Left cardiac atrium (tissue), 4 donors: ENCODE data around the gene DCDC2C. TPM values are rescaled to one million over a fixed set of nuclear protein-coding genes. Genes with fewer than 3 reads are reported as not detected.

ENCODE experiments used
- ATAC-seq, 2 donors: fragments of 200-7000 bp; cut with Tn5 transposase; one replicate each; pipeline ENCODE4 v1.9.1; 2020; ENCODE audit warnings: mild to moderate bottlenecking in 2 of 2, moderate library complexity in 2 of 2
- DNase-seq: peaks from one replicate; pipeline ENCODE4 v3.0.0-alpha.2; 2020
- intact Hi-C, 2 donors: fragments of 100-400 bp; cut with DNase I; formaldehyde crosslinking; loops; one replicate each; pipeline versions ENCODE4 v1.14.1 to v1.15.1; 2022 to 2023
- total RNA-seq, 2 donors: library from RNA; stranded (reverse); fragmentation: NEBNext Ultra II Directional; extraction: Animal tissue kit (Norgen Biotek cat#: 25700); gene quantifications; one replicate each; pipeline ENCODE4 v1.2.1, GENCODE V29; 2021
- donor health status: DM: no; HTN: yes; CAD: no.
- donor health status: DM: no; HTN: yes; CAD: no; lungs with severe emphysema.
- donor health status: DM: yes; HTN: yes; CAD: no.
- donor health status: Dilated cardiomyopathy.

Gene DCDC2C
- total RNA-seq, 2 donors from 2014 or later: not detected

GRCh38 chr2:3758906-3759305 lies 55.5 kb downstream of the DCDC2C start:
- intact Hi-C loops: no loop called here
- DNase-seq: no peak
- no peak for ATAC-seq

- DNase-seq: no peak
- intact Hi-C loops: no loop called here
- no peak for ATAC-seq
Observed at GRCh38 chr2:3759331-3759730, 56.0 kb downstream of the DCDC2C start.

GRCh38 chr2:3759761-3760160 lies 56.4 kb downstream of the DCDC2C start:
- DNase-seq (no peak), ATAC-seq (no peak)
- intact Hi-C loops: no loop called here

- intact Hi-C loops: no loop called here
- ATAC-seq: no peak
- DNase-seq: no peak
Observed at GRCh38 chr2:3761272-3761671, 57.9 kb downstream of the DCDC2C start.

DNA sequence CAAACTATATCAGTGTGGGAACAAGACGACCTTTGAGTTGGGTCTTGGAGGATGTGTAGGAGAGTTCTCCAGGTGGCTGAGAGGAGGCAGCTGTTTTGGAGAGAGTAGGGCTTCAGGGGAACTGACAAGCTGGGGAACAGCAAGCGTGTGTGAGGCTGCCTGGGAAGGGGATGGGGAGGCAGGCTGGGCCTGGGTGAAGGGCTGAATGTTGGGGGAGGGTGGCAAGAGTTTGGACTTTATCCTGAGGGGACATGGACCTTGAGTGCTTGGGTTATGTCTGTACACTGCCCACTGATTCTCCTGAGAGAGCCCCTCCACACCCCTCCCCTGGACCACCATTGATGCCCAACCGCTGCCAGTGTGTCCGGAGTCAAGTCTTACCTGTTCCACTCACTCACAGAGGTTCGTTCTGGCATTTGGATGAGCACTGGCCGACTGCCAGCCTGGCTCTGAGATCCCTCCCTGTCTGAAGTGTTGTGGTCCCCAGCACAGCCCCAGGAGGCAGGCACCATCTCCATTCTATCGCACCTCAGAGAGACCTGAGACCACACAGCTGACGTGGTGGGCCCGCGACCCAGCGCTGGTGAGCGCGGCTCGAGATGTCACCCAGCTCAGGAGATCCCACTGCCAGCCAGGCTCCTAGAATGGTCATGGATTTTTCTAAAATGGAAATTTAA lies 59.5 kb downstream of the DCDC2C start:
- ATAC-seq (no peak), DNase-seq (no peak)
- intact Hi-C loops: no loop called here

GRCh38 chr2:3766824-3767223 lies 63.4 kb downstream of the DCDC2C start:
- ATAC-seq: no peak
- intact Hi-C loops: no loop called here
- no peak for DNase-seq

- intact Hi-C loops: no loop called here
- DNase-seq (no peak), ATAC-seq (no peak)
Observed at GRCh38 chr2:3768960-3769765, 65.8 kb downstream of the DCDC2C start.

DNA sequence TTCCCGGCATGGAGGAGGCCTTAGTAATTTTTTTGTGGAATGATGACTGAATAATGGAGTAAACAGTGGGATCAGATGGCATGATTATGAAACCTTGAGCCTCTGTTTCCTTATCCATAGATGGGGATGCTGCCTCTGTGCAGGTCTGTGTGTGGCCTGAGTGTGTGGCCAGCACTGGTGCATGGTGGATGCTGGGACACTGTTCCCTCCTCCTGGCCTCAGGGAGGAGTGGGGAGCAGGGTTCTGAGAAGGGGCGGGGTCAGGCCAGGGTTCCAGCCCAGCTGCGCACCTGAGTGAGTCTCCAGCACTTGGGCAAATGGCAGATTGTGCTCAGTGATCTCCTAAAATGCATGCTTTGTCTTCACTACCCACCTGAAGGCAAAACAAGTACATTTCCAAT lies 66.4 kb downstream of the DCDC2C start:
- intact Hi-C loops: no loop called here
- no peak for DNase-seq
- ATAC-seq: no peak

DNA sequence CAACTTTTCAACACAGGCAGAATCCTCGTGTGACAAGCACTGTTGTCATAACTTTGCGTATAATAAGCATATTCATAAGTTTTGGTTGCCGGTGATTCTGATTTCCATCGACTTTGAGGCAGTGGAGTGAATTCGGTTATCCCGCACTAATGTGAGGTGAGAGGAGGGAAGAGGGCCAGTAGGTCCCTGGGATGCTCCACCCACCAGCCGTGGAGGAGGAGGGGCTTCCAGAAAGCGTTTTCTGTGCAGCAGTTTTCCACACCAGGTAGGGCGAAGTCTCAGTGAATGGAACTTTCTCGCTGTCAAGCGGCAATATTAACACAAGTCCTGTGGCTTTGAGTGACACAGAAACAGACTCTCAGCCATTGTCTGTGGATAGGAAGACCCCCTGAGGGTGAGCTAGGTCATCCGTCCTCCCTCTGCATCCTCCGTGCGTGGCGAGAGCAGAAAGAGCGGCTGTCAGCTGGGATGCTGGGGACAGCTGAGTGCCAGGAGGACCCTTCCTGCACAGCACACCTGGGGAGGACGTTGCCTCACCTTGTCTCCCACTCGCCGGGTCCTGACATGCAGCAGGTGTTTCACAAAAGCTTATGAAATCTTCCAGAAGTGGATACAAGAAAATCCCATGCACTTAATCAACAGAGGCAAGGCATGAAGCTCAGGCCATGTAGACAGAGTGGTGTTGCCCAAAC lies 67.5 kb downstream of the DCDC2C start:
- DNase-seq (no peak), ATAC-seq (no peak)
- intact Hi-C loops: no loop called here

DNA sequence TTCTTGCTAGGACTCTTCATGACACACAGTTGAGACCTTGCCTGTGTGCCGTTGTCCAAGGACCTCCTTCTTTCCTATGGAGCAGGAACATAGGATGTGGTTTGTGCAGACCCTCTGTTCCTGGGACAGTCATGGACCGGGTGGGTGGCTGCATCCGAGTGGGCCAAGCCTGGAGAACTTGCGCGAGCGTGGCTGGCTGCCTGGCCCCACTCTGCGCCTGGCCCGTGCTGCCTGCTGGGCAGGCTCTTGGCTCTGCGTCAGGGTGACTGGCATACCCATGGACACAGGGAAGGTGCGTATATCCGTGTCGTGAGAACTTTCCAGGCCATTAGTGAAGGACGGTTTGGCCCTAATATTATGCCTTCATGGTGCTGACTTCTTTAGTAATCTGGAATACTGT lies 68.2 kb downstream of the DCDC2C start:
- ATAC-seq (no peak), DNase-seq (no peak)
- intact Hi-C loops: no loop called here

DNA sequence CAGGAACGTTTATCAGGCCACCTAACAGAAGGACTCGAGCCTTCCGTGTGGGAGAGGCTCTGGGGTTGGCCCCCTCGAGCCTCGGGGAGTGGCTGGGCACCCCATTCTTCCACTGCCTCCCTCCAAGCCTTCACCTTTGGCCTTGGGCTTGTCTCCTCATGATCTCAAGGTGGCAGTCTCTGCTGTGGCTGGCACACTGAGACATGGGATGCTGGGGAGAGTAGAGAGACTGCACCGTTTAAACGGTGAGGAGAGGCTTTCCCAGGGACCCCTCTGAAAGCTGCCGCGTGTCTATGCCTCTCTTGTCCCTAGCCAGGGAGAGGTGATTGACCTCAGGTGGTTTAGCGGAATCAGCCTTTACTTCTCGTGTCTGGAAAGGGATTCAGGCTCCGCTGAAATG lies 71.0 kb downstream of the DCDC2C start:
- DNase-seq (no peak), ATAC-seq (no peak)
- intact Hi-C loops: no loop called here

GRCh38 chr2:3776311-3776710 lies 72.9 kb downstream of the DCDC2C start:
- intact Hi-C loops: no loop called here
- DNase-seq (no peak), ATAC-seq (no peak)

- intact Hi-C loops: no loop called here
- DNase-seq: no peak
Observed at GRCh38 chr2:3777966-3778365, 74.6 kb downstream of the DCDC2C start.

DNA sequence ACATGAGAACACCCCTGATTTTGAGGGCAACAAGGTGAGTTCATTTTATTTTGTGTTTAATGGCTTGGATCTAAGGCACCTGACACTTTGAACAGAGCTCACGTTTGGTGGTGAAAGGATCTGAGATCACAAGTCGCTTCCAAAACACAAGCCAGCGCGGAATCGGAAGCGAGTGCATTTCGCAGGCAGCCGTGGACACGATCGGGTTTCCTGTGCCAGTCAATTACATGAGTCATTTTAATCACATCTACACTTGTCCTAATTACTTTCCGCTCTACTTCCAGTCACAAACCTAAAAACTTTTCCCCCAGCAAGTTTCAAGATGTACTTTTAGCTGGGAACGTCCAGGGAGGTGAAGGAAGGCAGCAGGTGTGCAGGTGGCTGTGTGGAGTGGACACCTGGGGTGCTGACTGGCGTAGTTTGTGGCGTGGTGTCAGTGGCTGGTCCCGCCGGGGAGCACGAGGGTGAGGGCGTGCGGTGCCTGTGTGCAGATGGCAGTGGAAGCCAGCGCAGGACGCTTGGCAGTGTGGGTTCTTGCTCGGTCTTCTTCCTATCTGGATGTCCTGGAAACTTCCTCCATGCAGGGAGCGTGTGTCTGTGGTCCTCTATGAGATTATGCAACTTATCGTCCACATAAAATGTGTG lies 75.6 kb downstream of the DCDC2C start:
- intact Hi-C loops: no loop called here
- ATAC-seq (no peak), DNase-seq (no peak)

More at GRCh38 chr2:3777966-3778365, 74.6 kb downstream of the DCDC2C start:
- ATAC-seq: no peak

- intact Hi-C loops: no loop called here
- no peak for DNase-seq
- no peak for ATAC-seq
Observed at GRCh38 chr2:3779496-3780049, 76.2 kb downstream of the DCDC2C start.

DNA sequence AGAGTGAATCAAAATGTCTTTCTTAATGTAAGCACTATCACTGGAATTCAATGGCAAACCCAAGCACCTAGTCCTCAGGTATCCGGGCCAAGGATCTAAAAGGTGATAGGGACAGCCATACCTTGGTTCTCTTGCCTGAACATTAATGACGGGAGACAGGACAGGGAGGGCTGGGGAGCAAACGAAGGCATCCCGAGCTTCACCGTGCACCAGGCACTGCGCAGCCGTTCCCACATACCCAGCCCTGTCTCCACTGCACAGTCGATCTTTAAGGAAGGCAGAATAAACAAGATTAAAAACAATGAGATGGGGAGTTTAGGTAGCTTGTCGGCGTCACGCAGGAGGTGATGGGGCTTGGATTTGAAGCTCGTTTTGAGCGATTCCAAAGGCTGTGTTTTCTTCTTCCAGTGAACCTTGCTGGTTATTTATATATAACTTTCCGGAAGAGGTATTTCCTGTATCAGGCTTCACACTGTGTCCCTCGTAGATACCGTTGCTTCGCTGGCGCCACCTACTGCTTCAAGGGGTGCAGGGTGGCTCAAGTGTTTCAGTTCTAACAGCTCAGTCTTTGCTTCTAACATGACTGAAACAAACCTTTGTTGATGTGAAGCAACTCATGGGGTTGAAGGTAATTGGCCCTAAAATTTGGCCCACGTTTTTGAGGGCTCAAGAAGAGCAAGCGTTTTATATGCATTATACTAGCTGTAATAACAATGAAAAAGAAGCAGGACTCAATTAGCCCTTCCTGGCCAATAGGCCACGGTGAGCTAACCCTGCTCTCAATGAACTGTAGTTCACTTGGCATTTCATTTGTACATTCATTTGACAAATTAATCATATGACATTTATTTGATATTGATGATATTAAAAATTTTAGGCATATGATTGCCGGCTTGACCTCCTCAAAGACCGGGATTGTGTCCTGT lies 77.4 kb downstream of the DCDC2C start:
- intact Hi-C loops: no loop called here
- DNase-seq (peak; percentile 68), ATAC-seq (peak; percentile 65 to 87)

DNA sequence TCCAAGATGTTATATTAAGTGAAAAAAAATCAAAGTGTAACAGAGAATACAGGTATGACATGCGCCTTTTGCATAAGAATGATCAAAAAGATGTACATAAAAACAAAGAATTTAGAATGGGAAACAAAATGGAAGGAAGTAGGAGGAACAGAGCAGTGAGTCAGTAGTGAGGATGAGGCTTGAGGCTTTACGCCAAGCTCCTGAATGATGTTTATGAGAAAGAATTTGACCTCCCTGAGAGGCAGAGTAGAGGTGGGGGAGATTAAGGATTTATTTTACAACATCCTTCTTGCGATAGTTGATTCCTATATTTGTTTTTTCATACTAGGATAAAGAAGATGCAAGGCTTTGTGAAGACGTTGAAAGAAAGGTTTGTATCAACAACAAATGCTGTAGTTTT lies 81.4 kb downstream of the DCDC2C start:
- DNase-seq: no peak
- intact Hi-C loops: no loop called here

GRCh38 chr2:3785220-3785889 lies 82.0 kb downstream of the DCDC2C start:
- intact Hi-C loops: no loop called here
- no peak for ATAC-seq
- DNase-seq: no peak

More for the DNA sequence above, 81.4 kb downstream of the DCDC2C start:
- no peak for ATAC-seq
